Peyer's patch (tissue), 4 donors: Measurements from ENCODE around the gene GNAZ. TPM values are rescaled to one million over a fixed set of nuclear protein-coding genes. Genes with fewer than 3 reads are reported as not detected.

Experiments
- DNase-seq, 3 donors: peaks; one replicate each; pipeline ENCODE4 v3.0.0-alpha.2; 2017 to 2019
- H3K27ac ChIP-seq, 4 donors: fragments of 200-600 bp; sonication (generic); one replicate each; pipeline ENCODE4 v1.5.1; 2016 to 2019
- H3K27me3 ChIP-seq, 2 donors: fragments of 200-600 bp; sonication (generic); one replicate each; pipeline ENCODE4 v1.5.1; 2019
- H3K36me3 ChIP-seq, 3 donors: fragments of 200-600 bp; sonication (generic); one replicate each; pipeline ENCODE4 v1.5.1; 2016 to 2019
- H3K4me1 ChIP-seq, 4 donors: fragments of 200-600 bp; sonication (generic); one replicate each; pipeline ENCODE4 v1.5.1; 2016 to 2019
- H3K4me3 ChIP-seq, 4 donors: fragments of 200-600 bp; sonication (generic); 1 replicate in 3 of 4; 2 replicates in 1 of 4; pipeline ENCODE4 v1.5.1; 2016 to 2019; ENCODE audit warnings: mild to moderate bottlenecking in 1 of 4
- H3K9me3 ChIP-seq, 4 donors: fragments of 200-600 bp; sonication (generic); one replicate each; pipeline ENCODE4 v1.5.1; 2016 to 2019; ENCODE audit warnings: mild to moderate bottlenecking in 1 of 4
- POLR2A ChIP-seq, 2 donors: fragments of 450-650 bp; IDR thresholded peaks; one replicate each; pipeline ENCODE4 v1.5.1; 2017; ENCODE audit warnings: antibody characterized with exemption in 2 of 2, mild to moderate bottlenecking in 2 of 2, moderate library complexity in 2 of 2
- total RNA-seq, 4 donors: library from RNA; depleted of rRNA; stranded (reverse); fragments of >200 nt; gene quantifications; one replicate each; pipeline ENCODE4 v1.1.0, GENCODE V29; 2016
- TF ChIP-seq, protein P1 (sequence below), 6 experiments: fragments of 450-650 bp in 4 of 6; fragments of 200-600 bp in 2 of 6; sonication (generic) in 1 of 6; IDR thresholded peaks; one replicate each; pipeline ENCODE4 v1.5.1; 2017 to 2019; ENCODE audit warnings: antibody characterized with exemption in 6 of 6, mild to moderate bottlenecking in 3 of 6, moderate library complexity in 1 of 6

The GNAZ gene
- total RNA-seq, 4 donors from 2014 or later: 0.35 to 3.5 (median 1.9) TPM

GRCh38 chr22:23106344-23106743, 36.0 kb downstream of the GNAZ start:
- Histone ChIP-seq H3K9me3 (no peaks in the 10 kb centered on the region), H3K4me1 (no peaks in the 10 kb centered on the region), H3K36me3 (no peaks in the 10 kb centered on the region), H3K4me3 (no peak overlapping the region), H3K27ac (no peak overlapping the region), H3K27me3 (no peaks in the 10 kb centered on the region)
- DNase-seq: no peak
- TF ChIP-seq POLR2A (IDR thresholded peaks at IDR 0.05): no peak
- TF ChIP-seq, protein P1, sequence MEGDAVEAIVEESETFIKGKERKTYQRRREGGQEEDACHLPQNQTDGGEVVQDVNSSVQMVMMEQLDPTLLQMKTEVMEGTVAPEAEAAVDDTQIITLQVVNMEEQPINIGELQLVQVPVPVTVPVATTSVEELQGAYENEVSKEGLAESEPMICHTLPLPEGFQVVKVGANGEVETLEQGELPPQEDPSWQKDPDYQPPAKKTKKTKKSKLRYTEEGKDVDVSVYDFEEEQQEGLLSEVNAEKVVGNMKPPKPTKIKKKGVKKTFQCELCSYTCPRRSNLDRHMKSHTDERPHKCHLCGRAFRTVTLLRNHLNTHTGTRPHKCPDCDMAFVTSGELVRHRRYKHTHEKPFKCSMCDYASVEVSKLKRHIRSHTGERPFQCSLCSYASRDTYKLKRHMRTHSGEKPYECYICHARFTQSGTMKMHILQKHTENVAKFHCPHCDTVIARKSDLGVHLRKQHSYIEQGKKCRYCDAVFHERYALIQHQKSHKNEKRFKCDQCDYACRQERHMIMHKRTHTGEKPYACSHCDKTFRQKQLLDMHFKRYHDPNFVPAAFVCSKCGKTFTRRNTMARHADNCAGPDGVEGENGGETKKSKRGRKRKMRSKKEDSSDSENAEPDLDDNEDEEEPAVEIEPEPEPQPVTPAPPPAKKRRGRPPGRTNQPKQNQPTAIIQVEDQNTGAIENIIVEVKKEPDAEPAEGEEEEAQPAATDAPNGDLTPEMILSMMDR (IDR thresholded peaks at IDR 0.05): no peak

DNA sequence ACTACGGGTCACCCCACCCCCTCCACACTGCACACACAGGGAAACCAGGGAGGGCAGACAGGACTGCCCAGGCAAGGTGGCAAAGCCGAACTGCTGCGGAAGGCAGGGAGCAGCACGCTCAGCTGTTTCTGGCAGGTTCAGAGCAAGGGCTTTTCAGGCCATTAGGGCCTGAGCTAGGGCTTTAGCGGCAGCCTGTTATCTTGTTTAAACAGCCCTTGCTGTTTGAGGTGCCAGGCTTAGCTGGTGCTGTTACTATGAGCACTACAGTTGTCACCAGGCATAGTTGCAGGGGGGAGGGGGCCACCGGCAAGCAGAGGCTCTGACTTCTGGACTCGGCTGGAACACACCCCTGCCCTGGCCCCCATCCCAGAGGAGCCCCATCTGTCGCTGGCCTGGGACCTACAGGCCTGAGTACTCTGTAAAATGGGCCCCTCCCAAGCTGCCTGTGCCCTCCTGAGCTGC, 36.6 kb downstream of the GNAZ start:
- TF ChIP-seq POLR2A (IDR thresholded peaks at IDR 0.05): no peak
- TF ChIP-seq, protein P1 (IDR thresholded peaks at IDR 0.05): no peak
- DNase-seq: no peak
- Histone ChIP-seq H3K36me3 (no peaks in the 10 kb centered on the region), H3K9me3 (no peaks in the 10 kb centered on the region), H3K4me3 (no peak overlapping the region), H3K27me3 (no peaks in the 10 kb centered on the region), H3K4me1 (no peaks in the 10 kb centered on the region), H3K27ac (no peak overlapping the region)

GRCh38 chr22:23107487-23108248, 37.3 kb downstream of the GNAZ start:
- TF ChIP-seq POLR2A (IDR thresholded peaks at IDR 0.05): no peak
- TF ChIP-seq, protein P1 (IDR thresholded peaks at IDR 0.05): no peak
- Histone ChIP-seq H3K4me3 (no peak overlapping the region), H3K9me3 (no peaks in the 10 kb centered on the region), H3K4me1 (no peaks in the 10 kb centered on the region), H3K27me3 (no peaks in the 10 kb centered on the region), H3K36me3 (no peaks in the 10 kb centered on the region), H3K27ac (no peak overlapping the region)
- peak in 1 of 3 donors; percentile 61 for DNase-seq

DNA sequence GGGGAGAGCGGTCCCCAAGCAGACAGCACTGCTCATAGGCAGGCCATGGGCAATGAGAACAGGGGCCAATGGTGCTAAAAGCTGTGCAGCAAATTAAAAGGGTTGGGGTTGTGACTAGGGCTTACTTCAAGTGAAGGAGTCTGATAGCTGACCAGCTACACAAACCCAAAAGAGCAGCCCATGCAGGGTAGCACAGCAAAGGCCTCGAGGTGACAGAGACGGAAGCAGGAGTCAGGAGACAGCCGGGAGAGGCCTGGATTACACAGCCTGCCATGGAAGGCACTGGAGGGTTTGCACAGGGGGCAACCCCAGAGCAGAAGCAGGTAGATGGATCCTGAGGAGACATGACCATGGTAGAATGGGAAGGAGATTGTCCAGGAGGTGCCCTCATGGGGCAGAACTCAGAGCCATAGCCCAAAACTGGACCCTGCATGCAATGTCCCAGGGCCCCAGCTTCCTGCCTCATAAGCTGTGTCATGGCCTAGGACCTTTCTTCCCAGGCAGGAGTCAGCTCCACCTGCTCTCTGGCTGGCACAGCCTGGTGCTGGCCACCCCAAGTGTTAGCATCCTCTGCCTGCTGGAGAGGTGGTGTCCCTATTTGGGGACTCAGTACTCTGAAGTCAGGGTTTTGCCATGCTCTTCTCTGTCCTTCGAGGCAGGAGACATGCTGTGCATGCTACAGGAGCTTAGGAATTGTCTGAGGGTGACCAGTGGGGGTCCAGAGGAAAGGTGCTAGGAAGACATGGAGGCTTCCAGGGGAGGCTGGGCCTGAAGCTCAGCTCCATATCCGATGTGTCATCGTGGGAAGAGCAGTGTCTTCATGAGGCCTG, 38.1 kb downstream of the GNAZ start:
- Histone ChIP-seq H3K27me3 (no peaks in the 10 kb centered on the region), H3K4me3 (no peak overlapping the region), H3K36me3 (no peaks in the 10 kb centered on the region), H3K4me1 (no peaks in the 10 kb centered on the region), H3K9me3 (no peaks in the 10 kb centered on the region), H3K27ac (no peak overlapping the region)
- TF ChIP-seq POLR2A (IDR thresholded peaks at IDR 0.05): no peak
- TF ChIP-seq, protein P1 (IDR thresholded peaks at IDR 0.05): no peak
- no peak for DNase-seq

- no peak overlapping the region for H3K4me3 ChIP-seq
- H3K27me3 ChIP-seq: no peaks in the 10 kb centered on the region
- no peaks in the 10 kb centered on the region for H3K9me3 ChIP-seq
- TF ChIP-seq, protein P1 (IDR thresholded peaks at IDR 0.05): no peak
- no peak for TF ChIP-seq POLR2A (IDR thresholded peaks at IDR 0.05)
- no peak for DNase-seq
- no peaks in the 10 kb centered on the region for H3K4me1 ChIP-seq
- no peak overlapping the region for H3K27ac ChIP-seq
- no peaks in the 10 kb centered on the region for H3K36me3 ChIP-seq
Measured at GRCh38 chr22:23109079-23109347, 38.7 kb downstream of the GNAZ start.
